Panc1 (cell line): ENCODE data around the gene DYNC1I1. TPM values are rescaled to one million over a fixed set of nuclear protein-coding genes. Genes with fewer than 3 reads are reported as not detected.

Experiments
- ATAC-seq: fragments of 200-7000 bp; cut with Tn5 transposase; 2 replicates; pipeline ENCODE4 v1.9.1; 2020; ENCODE audit warnings: mild to moderate bottlenecking, moderate library complexity
- BruUV-seq: library from RNA; stranded (reverse); fragments of 400-500 nt; replicated peaks from 2 replicates; lab custom pipeline; 2021; lab: Mats Ljungman, UMichigan
- CTCF ChIA-PET: fragments of 300-600 bp; sonication (Branson Sonifier 250); formaldehyde crosslinking; loops from one replicate; lab custom pipeline; 2022; ENCODE audit warnings: antibody characterized with exemption; lab: Charles Lee
- POLR2A ChIA-PET: fragments of 300-600 bp; sonication (Branson Sonifier 250); formaldehyde crosslinking; loops from one replicate; lab custom pipeline; 2022; ENCODE audit warnings: antibody characterized with exemption; lab: Charles Lee
- DNase-seq: peaks from one replicate; pipeline ENCODE4 v3.0.0-alpha.2; 2010; ENCODE audit warnings: low read depth, low spot score
- H3K27ac ChIP-seq: 2 replicates; pipeline ENCODE4 v1.5.1; 2011; ENCODE audit warnings: mild to moderate bottlenecking, low read length, inconsistent platforms
- H3K27me3 ChIP-seq: fragments of 200-500 bp; sonication (Bioruptor generic); 2 replicates; pipeline ENCODE4 v1.6.0; 2014; ENCODE audit warnings: low read length, inconsistent platforms; ENCODE audit not compliant: control insufficient read depth, insufficient read depth
- H3K36me3 ChIP-seq: fragments of 200-500 bp; sonication (Bioruptor generic); 2 replicates; pipeline ENCODE4 v1.5.1; 2014; ENCODE audit warnings: inconsistent platforms, mild to moderate bottlenecking, low read length, moderate library complexity; ENCODE audit not compliant: control insufficient read depth, insufficient read depth
- H3K4me1 ChIP-seq: 2 replicates; pipeline ENCODE4 v1.5.1; 2011; ENCODE audit warnings: inconsistent platforms, mild to moderate bottlenecking, low read length, moderate library complexity; ENCODE audit not compliant: control insufficient read depth, insufficient read depth
- H3K4me3 ChIP-seq, 2 experiments: 2 replicates each; pipeline ENCODE4 v1.5.1; 2011 to 2012; ENCODE audit warnings: low read depth in 2 of 2, low read length in 2 of 2, mild to moderate bottlenecking in 2 of 2, inconsistent platforms in 1 of 2, moderate library complexity in 1 of 2
- H3K9me3 ChIP-seq: fragments of 200-500 bp; sonication (Bioruptor generic); 2 replicates; pipeline ENCODE4 v1.5.1; 2014; ENCODE audit warnings: low read depth, mild to moderate bottlenecking, inconsistent platforms, low read length, moderate library complexity; ENCODE audit not compliant: control insufficient read depth, insufficient read depth
- CTCF ChIP-seq: fragments of 450-650 bp; IDR thresholded peaks from 2 replicates; pipeline ENCODE4 v1.5.1; 2017; ENCODE audit warnings: mild to moderate bottlenecking
- POLR2AphosphoS5 ChIP-seq: IDR thresholded peaks from 2 replicates; pipeline ENCODE4 v1.6.1; 2012; ENCODE audit warnings: mild to moderate bottlenecking, low read depth, low read length, moderate library complexity
- REST ChIP-seq, 2 experiments: IDR thresholded peaks; 2 replicates each; pipeline ENCODE4 v1.6.1; 2011 to 2012; ENCODE audit warnings: low read depth in 2 of 2, control low read depth in 1 of 2, low read length in 1 of 2, mild to moderate bottlenecking in 1 of 2, moderate library complexity in 1 of 2; ENCODE audit not compliant: insufficient read depth in 1 of 2
- SIN3A ChIP-seq: IDR thresholded peaks from 2 replicates; pipeline ENCODE4 v1.6.1; 2012; ENCODE audit warnings: low read depth, mild to moderate bottlenecking, low read length, moderate library complexity, borderline replicate concordance; ENCODE audit not compliant: insufficient read depth
- TCF7L2 ChIP-seq: IDR thresholded peaks from 2 replicates; pipeline ENCODE4 v1.6.1; 2011; ENCODE audit warnings: mild to moderate bottlenecking, low read depth, low read length, inconsistent platforms
- in situ Hi-C: cut with HindIII; loops from 2 replicates; pipeline ENCODE4 v1.10.0; 2016; ENCODE audit warnings: low sequenced_read_pairs, low pct_unique_long_range_greater_than_20kb
- intact Hi-C: fragments of 100-400 bp; cut with micrococcal nuclease; formaldehyde crosslinking; loops from one replicate; pipeline ENCODE4 v1.10.0; 2022; ENCODE audit not compliant: unreplicated experiment
- total RNA-seq: library from RNA; stranded (reverse); gene quantifications from one replicate; pipeline ENCODE4 v1.2.1, GENCODE V29; 2021; ENCODE audit not compliant: unreplicated experiment

Gene DYNC1I1
- total RNA-seq, 1 experiment from 2014 or later, result 0.13 TPM

DNA sequence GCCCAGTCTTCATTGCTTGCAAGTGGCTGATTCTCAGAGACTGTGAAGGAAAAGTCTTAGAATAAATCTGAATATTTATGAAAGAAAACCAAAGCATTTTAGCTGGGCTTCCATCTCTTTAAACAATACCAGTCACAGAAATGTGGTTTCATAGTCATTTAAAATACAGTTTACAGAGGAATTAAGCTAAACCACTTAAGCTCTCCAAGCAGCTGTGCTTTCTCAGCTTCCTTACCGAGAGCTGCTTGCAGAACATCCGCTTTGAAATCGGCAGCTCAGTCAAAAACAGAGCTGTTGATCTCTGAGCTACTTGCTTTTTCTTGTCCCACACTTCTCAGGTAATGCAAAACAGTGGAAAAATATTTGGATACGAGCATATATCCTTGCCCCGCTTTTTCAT, 134.5 kb downstream of the DYNC1I1 start:
- intact Hi-C loops (no loop called here), in situ Hi-C loops (no loop called here)
- Histone ChIP-seq H3K27ac (no peak overlapping the region), H3K4me3 (no peak overlapping the region), H3K9me3 (no peaks in the 10 kb centered on the region), H3K4me1 (no peaks in the 10 kb centered on the region), H3K27me3 (peaks cover 6% of the 10 kb centered on the region), H3K36me3 (no peaks in the 10 kb centered on the region)
- TF ChIP-seq SIN3A (no peak), POLR2AphosphoS5 (no peak), CTCF (no peak), REST (IDR thresholded peaks at IDR 0.05; ENCODE audit: insufficient read depth in 1 of 2, low read depth in 2 of 2, low read length in 1 of 2) (no peak), TCF7L2 (no peak)
- BruUV-seq, result no TSS peak
- ChIA-PET CTCF (no interaction called here), POLR2A (no interaction called here)
- DNase-seq, result no peak
- ATAC-seq, result no peak

- H3K9me3 ChIP-seq, result no peaks in the 10 kb centered on the region
- H3K4me3 ChIP-seq, result no peak overlapping the region
- H3K4me1 ChIP-seq, result no peaks in the 10 kb centered on the region
- ATAC-seq (no peak), DNase-seq (no peak)
- ChIA-PET CTCF (no interaction called here), POLR2A (no interaction called here)
- no peaks in the 10 kb centered on the region for H3K36me3 ChIP-seq
- TF ChIP-seq CTCF (no peak), TCF7L2 (no peak)
- peaks cover 6% of the 10 kb centered on the region for H3K27me3 ChIP-seq
- no TSS peak for BruUV-seq
- intact Hi-C loops (no loop called here), in situ Hi-C loops (no loop called here)
- H3K27ac ChIP-seq, result no peak overlapping the region
These were observed 135.0 kb downstream of the DYNC1I1 start for GRCh38 chr7:95907337-95907736.

GRCh38 chr7:95908499-95908898, 136.1 kb downstream of the DYNC1I1 start:
- in situ Hi-C loops (no loop called here), intact Hi-C loops (no loop called here)
- ATAC-seq (no peak), DNase-seq (no peak)
- TF ChIP-seq CTCF (no peak), SIN3A (no peak), REST (IDR thresholded peaks at IDR 0.05; ENCODE audit: insufficient read depth in 1 of 2, low read depth in 2 of 2, low read length in 1 of 2) (no peak)
- POLR2A ChIA-PET, result no interaction called here
- H3K4me1 ChIP-seq, result no peaks in the 10 kb centered on the region
- H3K9me3 ChIP-seq, result no peaks in the 10 kb centered on the region
- no TSS peak for BruUV-seq
- CTCF ChIA-PET, result no interaction called here
- no peaks in the 10 kb centered on the region for H3K36me3 ChIP-seq
- peaks cover 6% of the 10 kb centered on the region for H3K27me3 ChIP-seq
- no peak overlapping the region for H3K4me3 ChIP-seq
- H3K27ac ChIP-seq, result no peak overlapping the region
